HG02623 (cell line): ENCODE data around the gene MYH15.
"Not testable (repeated sequence)": the region's sequence is repeated elsewhere in the genome, so short reads cannot be mapped to it uniquely, and the experiment has no call there.

Experiments used
- ATAC-seq: cut with Tn5 transposase; IDR thresholded peaks from one replicate; pipeline ENCODE4 v1.9.1; 2021; ENCODE audit warnings: moderate library complexity; ENCODE audit not compliant: unreplicated experiment

Gene MYH15

GRCh38 chr3:108391917-108392593 lies 118.3 kb downstream of the MYH15 start:
- no peak for ATAC-seq

- ATAC-seq: no peak
Measured at GRCh38 chr3:108389372-108389771, 121.0 kb downstream of the MYH15 start.

GRCh38 chr3:108388136-108389132 lies 122.0 kb downstream of the MYH15 start:
- ATAC-seq: peak; percentile 69

GRCh38 chr3:108387063-108387462 lies 123.3 kb downstream of the MYH15 start:
- ATAC-seq: no peak

- no peak for ATAC-seq
Measured at GRCh38 chr3:108383306-108383705, 127.1 kb downstream of the MYH15 start.

GRCh38 chr3:108381529-108382140 lies 128.8 kb downstream of the MYH15 start:
- ATAC-seq: no peak

GRCh38 chr3:108380128-108380795 lies 130.1 kb downstream of the MYH15 start:
- no peak for ATAC-seq

GRCh38 chr3:108378952-108379342 lies 131.4 kb downstream of the MYH15 start:
- not testable (repeated sequence) for ATAC-seq

GRCh38 chr3:108378153-108378951 lies 132.0 kb downstream of the MYH15 start:
- no peak for ATAC-seq

GRCh38 chr3:108377384-108377783 lies 133.0 kb downstream of the MYH15 start:
- no peak for ATAC-seq

GRCh38 chr3:108376026-108376425 lies 134.4 kb downstream of the MYH15 start:
- ATAC-seq: no peak

GRCh38 chr3:108359011-108359410 lies 151.4 kb downstream of the MYH15 start:
- no peak for ATAC-seq

- no peak for ATAC-seq
Measured at GRCh38 chr3:108357042-108357441, 153.4 kb downstream of the MYH15 start.

- ATAC-seq: no peak
Measured at GRCh38 chr3:108354562-108354961, 155.8 kb downstream of the MYH15 start.

GRCh38 chr3:108352176-108352575 lies 158.2 kb downstream of the MYH15 start:
- ATAC-seq: no peak

GRCh38 chr3:108346301-108347227 lies 163.8 kb downstream of the MYH15 start:
- ATAC-seq: no peak

- no peak for ATAC-seq
Measured at GRCh38 chr3:108345492-108346205, 164.7 kb downstream of the MYH15 start.

GRCh38 chr3:108343491-108343890 lies 166.9 kb downstream of the MYH15 start:
- no peak for ATAC-seq
